Suprapubic skin (tissue), 4 donors: ENCODE results near the gene ZFP3.
"Not testable (repeated sequence)": the region's sequence is repeated elsewhere in the genome, so short reads cannot be mapped to it uniquely, and the experiment has no call there.

Experiments used
- CTCF ChIP-seq, 2 donors: fragments of 200-600 bp in 1 of 2; fragments of 450-650 bp in 1 of 2; sonication (generic) in 1 of 2; IDR thresholded peaks; one replicate each; pipeline ENCODE4 v1.5.1; 2016 to 2019; ENCODE audit warnings: antibody characterized with exemption in 2 of 2, mild to moderate bottlenecking in 1 of 2, moderate library complexity in 1 of 2
- EP300 ChIP-seq: sonication (generic); formaldehyde crosslinking; IDR thresholded peaks from one replicate; pipeline ENCODE4 v1.6.1; 2017; ENCODE audit warnings: antibody characterized with exemption
- POLR2A ChIP-seq, 2 donors: fragments of 450-650 bp; IDR thresholded peaks; one replicate each; pipeline ENCODE4 v1.6.1; 2017; ENCODE audit warnings: antibody characterized with exemption in 2 of 2, mild to moderate bottlenecking in 2 of 2, moderate library complexity in 2 of 2
- POLR2AphosphoS5 ChIP-seq, 3 donors: sonication (generic); formaldehyde crosslinking; IDR thresholded peaks; one replicate each; pipeline ENCODE4 v1.6.1; 2017; ENCODE audit warnings: antibody characterized with exemption in 3 of 3

GRCh38 chr17:5129770-5130169 is 51.5 kb downstream of the ZFP3 start:
- not testable (repeated sequence) for TF ChIP-seq CTCF (IDR thresholded peaks at IDR 0.05); POLR2A (IDR thresholded peaks at IDR 0.05); POLR2AphosphoS5 (IDR thresholded peaks at IDR 0.05); EP300
